Measurements from ENCODE around the gene TNNT3. TPM values are rescaled to one million over a fixed set of nuclear protein-coding genes. Genes with fewer than 3 reads are reported as not detected.
"Not testable (repeated sequence)": the region's sequence is repeated elsewhere in the genome, so short reads cannot be mapped to it uniquely, and the experiment has no call there.

The TNNT3 gene
- total and polyA plus RNA-seq, 10 donors: 0.64 to 4.9 (median 2.0) TPM; not detected in 1

DNA sequence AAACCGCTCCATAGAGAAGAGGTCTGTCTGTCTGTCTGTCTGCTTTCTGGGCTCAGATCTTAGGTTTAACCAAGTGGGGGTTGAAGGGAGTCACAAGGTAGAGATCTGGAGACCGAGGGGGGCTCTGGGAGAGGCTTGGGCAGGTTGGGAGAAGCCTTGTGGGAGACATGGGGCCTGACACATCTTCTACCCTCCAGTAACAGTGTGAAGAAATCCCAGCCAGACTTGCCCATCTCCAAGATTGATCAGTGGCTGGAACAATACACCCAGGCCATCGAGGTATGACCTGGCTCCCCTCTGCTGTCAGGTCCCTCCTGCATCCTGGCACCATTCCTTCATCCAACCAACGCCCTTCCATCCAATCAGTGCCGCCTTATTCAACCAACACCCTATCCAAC is 35.2 kb upstream of the TNNT3 start:
- 92 to 96% (median 94%) methylated on average over 5 of the region's 5 CpGs for WGBS, 5 donors
- Histone ChIP-seq H3K27ac (no peak overlapping the region), H3K9me3 (no peaks in the 10 kb centered on the region), H3K27me3 (replicated peaks in 1 of 7) (peaks cover 0 to 4% (median 0%) of the 10 kb centered on the region in 7 donors), H3K4me1 (peaks cover 30 to 65% (median 56%) of the 10 kb centered on the region in 6 donors), H3K4me3 (no peak overlapping the region), H3K36me3 (peaks cover 0 to 100% (median 78%) of the 10 kb centered on the region in 6 donors)
- intact Hi-C loops (cut with DNase I; ENCODE audit: low total_unique reads): loop anchor here (5.0 kb wide), 1 partner anchor 33 kb away; the partner anchor contains the start of gene TNNT3
- no peak for TF ChIP-seq POLR2AphosphoS5 (IDR thresholded peaks at IDR 0.05)
- TF ChIP-seq POLR2A (IDR thresholded peaks at IDR 0.05): no peak
- no peak for DNase-seq

DNA sequence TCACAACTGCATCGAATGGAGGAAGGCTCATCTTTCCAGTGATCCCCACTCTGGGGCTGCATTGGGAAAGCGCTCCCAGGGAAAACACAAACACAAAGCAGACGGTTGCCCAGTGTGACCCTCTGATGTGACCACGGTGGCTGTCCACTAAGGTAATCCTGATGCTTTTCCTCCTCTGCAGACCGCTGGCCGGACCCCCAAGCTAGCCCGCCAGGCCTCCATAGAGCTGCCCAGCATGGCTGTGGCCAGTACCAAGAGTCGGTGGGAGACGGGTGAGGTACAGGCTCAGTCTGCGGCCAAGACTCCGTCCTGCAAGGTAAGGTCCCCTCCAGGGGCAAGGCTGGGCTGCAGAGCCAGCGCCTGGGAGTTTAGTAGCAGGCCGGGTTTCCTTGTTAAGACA is 33.0 kb upstream of the TNNT3 start:
- intact Hi-C loops (cut with DNase I; ENCODE audit: low total_unique reads); H3K9me3 ChIP-seq; H3K27me3 ChIP-seq (replicated peaks in 1 of 7); DNase-seq; H3K4me3 ChIP-seq: not testable (repeated sequence)
- H3K27ac ChIP-seq: peak overlapping the region in 1 of 8 donors; percentile 8
- H3K36me3 ChIP-seq: peaks cover 0 to 100% (median 69%) of the 10 kb centered on the region in 6 donors
- TF ChIP-seq POLR2AphosphoS5 (IDR thresholded peaks at IDR 0.05): peak in 1 of 3 donors; percentile 43
- H3K4me1 ChIP-seq: peaks cover 12 to 65% (median 56%) of the 10 kb centered on the region in 6 donors
- 94 to 96% (median 94%) methylated on average over 11 to 13 of the region's 13 CpGs for WGBS, 5 donors

DNA sequence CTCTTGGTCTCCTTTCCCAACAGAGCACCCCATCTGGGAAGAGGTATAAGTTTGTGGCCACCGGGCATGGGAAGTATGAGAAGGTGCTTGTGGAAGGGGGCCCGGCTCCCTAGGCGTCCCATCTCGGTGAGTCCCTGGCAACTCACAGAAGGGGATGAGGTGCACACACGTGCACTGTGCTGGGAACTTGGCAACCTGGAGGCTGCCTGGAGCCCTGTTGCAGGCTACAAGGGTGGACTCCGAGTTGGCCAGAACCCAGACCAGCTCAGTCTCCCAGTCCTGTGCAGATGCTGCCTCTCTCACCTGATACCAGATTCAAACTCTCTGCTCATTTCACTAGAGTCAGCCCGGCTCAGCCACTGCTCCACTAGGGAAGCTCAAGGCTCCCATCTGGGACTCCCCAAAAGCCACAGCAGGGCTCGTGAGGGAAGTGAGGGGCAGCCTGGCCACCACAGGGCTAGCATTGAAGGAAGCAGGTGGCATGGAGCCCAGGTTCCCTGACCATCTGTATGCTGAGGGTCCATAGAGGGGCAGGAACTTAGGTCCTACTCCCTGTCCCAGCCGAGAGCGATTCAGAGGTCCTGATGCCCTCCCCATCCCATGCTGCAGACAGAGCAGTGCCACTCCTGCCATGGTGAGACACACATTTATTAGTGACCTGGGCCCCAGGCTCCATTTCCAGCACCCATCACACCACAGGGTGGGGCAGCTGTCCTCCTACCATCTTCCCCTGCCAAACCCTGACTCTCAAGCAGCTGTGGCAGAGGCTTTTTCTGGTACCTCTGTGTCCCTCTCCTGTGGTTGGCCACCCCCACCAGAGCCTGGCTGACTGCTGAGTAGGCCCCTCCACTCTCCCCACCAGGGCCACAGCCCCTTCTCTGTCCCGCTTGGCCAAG is 31.8 kb upstream of the TNNT3 start:
- Histone ChIP-seq H3K27ac (peak overlapping the region in 5 of 8 donors; percentile 5 to 79 (median 73)), H3K27me3 (replicated peaks in 1 of 7) (peaks cover 0 to 8% (median 0%) of the 10 kb centered on the region in 7 donors), H3K4me1 (peaks cover 5 to 59% (median 46%) of the 10 kb centered on the region in 6 donors), H3K36me3 (peaks cover 0 to 89% (median 66%) of the 10 kb centered on the region in 6 donors), H3K4me3 (no peak overlapping the region), H3K9me3 (no peaks in the 10 kb centered on the region)
- no peak for DNase-seq
- intact Hi-C loops (cut with DNase I; ENCODE audit: low total_unique reads): no loop called here
- 65 to 87% (median 76%) methylated on average over 7 to 11 of the region's 11 CpGs for WGBS, 5 donors
- TF ChIP-seq POLR2A (IDR thresholded peaks at IDR 0.05): no peak
- TF ChIP-seq POLR2AphosphoS5 (IDR thresholded peaks at IDR 0.05): no peak

DNA sequence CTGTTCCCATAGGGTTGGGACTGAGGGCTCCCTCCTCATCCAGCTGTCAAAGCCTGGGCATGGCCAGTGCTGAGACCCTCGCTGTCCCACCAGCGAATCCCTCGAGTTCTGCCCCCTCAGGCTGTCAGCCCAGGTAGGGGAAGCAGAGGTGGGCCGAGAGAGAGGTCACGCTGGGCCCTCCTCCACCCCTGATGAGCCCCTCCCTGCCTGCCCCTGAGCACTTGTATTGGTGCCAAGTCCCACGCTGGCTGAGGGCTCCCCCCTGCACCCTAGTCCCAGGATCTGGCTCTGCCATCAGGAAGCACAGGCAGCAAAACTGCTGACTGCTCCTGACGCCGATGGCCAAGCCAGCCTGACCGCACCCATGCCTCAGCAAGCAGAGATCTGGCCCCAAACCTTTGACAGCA is 31.2 kb upstream of the TNNT3 start:
- Histone ChIP-seq H3K9me3 (no peaks in the 10 kb centered on the region), H3K4me3 (no peak overlapping the region), H3K36me3 (peaks cover 0 to 83% (median 60%) of the 10 kb centered on the region in 6 donors), H3K4me1 (peaks cover 5 to 56% (median 42%) of the 10 kb centered on the region in 6 donors), H3K27ac (peak overlapping the region in 6 of 8 donors; percentile 5 to 79 (median 72)), H3K27me3 (replicated peaks in 1 of 7) (peaks cover 0 to 8% (median 0%) of the 10 kb centered on the region in 7 donors)
- DNase-seq: no peak
- TF ChIP-seq POLR2AphosphoS5 (IDR thresholded peaks at IDR 0.05) (peak in 1 of 3 donors; percentile 45), POLR2A (IDR thresholded peaks at IDR 0.05) (no peak)
- TF ChIP-seq, protein P1, sequence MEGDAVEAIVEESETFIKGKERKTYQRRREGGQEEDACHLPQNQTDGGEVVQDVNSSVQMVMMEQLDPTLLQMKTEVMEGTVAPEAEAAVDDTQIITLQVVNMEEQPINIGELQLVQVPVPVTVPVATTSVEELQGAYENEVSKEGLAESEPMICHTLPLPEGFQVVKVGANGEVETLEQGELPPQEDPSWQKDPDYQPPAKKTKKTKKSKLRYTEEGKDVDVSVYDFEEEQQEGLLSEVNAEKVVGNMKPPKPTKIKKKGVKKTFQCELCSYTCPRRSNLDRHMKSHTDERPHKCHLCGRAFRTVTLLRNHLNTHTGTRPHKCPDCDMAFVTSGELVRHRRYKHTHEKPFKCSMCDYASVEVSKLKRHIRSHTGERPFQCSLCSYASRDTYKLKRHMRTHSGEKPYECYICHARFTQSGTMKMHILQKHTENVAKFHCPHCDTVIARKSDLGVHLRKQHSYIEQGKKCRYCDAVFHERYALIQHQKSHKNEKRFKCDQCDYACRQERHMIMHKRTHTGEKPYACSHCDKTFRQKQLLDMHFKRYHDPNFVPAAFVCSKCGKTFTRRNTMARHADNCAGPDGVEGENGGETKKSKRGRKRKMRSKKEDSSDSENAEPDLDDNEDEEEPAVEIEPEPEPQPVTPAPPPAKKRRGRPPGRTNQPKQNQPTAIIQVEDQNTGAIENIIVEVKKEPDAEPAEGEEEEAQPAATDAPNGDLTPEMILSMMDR (IDR thresholded peaks at IDR 0.05 in 8 of 11, conservative IDR thresholded peaks at IDR 0.05 in 3 of 11): no peak
- intact Hi-C loops (cut with DNase I; ENCODE audit: low total_unique reads): no loop called here
- 41 to 83% (median 44%) methylated on average over 1 to 9 of the region's 9 CpGs for WGBS, 5 donors

DNA sequence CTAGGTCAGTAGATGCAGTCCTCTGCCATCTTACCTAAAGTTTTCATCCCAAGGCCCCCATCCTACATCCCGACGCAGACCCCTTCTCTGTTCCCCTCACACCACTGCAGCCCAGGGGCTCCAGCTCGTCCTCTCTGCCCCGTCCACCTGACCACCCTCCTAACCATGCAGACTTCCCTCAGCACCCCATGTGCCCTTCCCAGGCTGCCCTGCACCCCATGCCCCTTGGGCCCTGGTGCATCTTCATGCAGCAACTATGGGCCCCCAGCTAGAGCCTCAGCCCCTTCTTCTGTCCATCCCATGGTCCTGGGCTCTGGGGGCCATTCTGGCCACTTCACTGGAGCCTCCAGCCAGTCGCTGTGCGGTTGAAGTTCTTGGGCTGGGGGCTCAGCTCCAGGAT is 30.7 kb upstream of the TNNT3 start:
- Histone ChIP-seq H3K9me3 (no peaks in the 10 kb centered on the region), H3K27me3 (replicated peaks in 1 of 7) (peaks cover 0 to 8% (median 0%) of the 10 kb centered on the region in 7 donors), H3K27ac (peak overlapping the region in 6 of 8 donors; percentile 32 to 79 (median 72)), H3K4me3 (no peak overlapping the region), H3K36me3 (peaks cover 0 to 78% (median 55%) of the 10 kb centered on the region in 6 donors), H3K4me1 (peaks cover 5 to 56% (median 42%) of the 10 kb centered on the region in 6 donors)
- TF ChIP-seq POLR2A (IDR thresholded peaks at IDR 0.05): no peak
- TF ChIP-seq, protein P1 (IDR thresholded peaks at IDR 0.05 in 8 of 11, conservative IDR thresholded peaks at IDR 0.05 in 3 of 11): no peak
- TF ChIP-seq POLR2AphosphoS5 (IDR thresholded peaks at IDR 0.05): no peak
- DNase-seq: no peak
- intact Hi-C loops (cut with DNase I; ENCODE audit: low total_unique reads): no loop called here
- 47 to 65% (median 58%) methylated on average over 6 of the region's 6 CpGs for whole genome bisulfite sequencing, 5 donors
